ENCODE results near the gene ART4. TPM values are rescaled to one million over a fixed set of nuclear protein-coding genes. Genes with fewer than 3 reads are reported as not detected.

ART4 gene
- total RNA-seq, 2 experiments from 2014 or later, result not detected

GRCh38 chr12:14873440-14874185 lies 30.3 kb upstream of the ART4 start:
- no peaks in the 10 kb centered on the region for H3K36me3 Mint-ChIP-seq (ENCODE audit: low read depth)
- POLR2A ChIA-PET, result interaction anchor here (0.6 kb wide), 1 partner anchor 68 kb away, joined by 8 read pairs; no protein-coding TSS in a partner anchor
- H3K4me3 Mint-ChIP-seq, result no peak overlapping the region
- no peaks in the 10 kb centered on the region for H3K4me1 Mint-ChIP-seq
- H3K27me3 Mint-ChIP-seq, result no peaks in the 10 kb centered on the region
- CTCF ChIA-PET, result interaction anchor here (0.7 to 1.4 kb wide), 4 partner anchors 14 to 530 kb away, joined by 3 to 4 read pairs (median 3); no protein-coding TSS in a partner anchor
- H3K27ac Mint-ChIP-seq, result no peak overlapping the region
- no peak for DNase-seq
- H3K9me3 Mint-ChIP-seq, result no peaks in the 10 kb centered on the region

DNA sequence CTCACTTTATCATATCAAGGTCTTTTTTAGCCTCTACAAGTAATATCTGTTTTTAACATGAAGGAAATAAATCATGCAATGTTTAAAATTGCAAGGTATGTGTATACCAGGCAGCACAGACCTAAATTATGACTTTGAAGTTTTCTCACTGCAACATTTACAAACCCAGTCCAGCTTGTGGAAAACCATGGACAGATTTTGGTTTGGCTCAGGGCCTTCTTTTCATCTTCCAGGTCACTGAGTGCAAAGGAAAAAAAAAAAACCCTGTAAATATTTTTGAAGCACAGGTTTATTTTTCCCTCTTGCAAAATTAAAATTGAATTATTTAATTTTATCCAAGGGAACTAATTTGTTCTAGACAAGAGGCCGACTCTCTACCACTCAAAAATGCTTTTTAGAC lies 28.6 kb upstream of the ART4 start:
- no peaks in the 10 kb centered on the region for H3K27me3 Mint-ChIP-seq
- no peaks in the 10 kb centered on the region for H3K4me1 Mint-ChIP-seq
- POLR2A ChIA-PET, result no interaction called here
- no peaks in the 10 kb centered on the region for H3K36me3 Mint-ChIP-seq (ENCODE audit: low read depth)
- CTCF ChIA-PET, result no interaction called here
- no peak for DNase-seq
- no peak overlapping the region for H3K27ac Mint-ChIP-seq
- no peak overlapping the region for H3K4me3 Mint-ChIP-seq
- H3K9me3 Mint-ChIP-seq, result peaks cover 6% of the 10 kb centered on the region

- H3K27me3 Mint-ChIP-seq, result no peaks in the 10 kb centered on the region
- H3K27ac Mint-ChIP-seq, result no peak overlapping the region
- H3K4me1 Mint-ChIP-seq, result no peaks in the 10 kb centered on the region
- H3K36me3 Mint-ChIP-seq (ENCODE audit: low read depth), result no peaks in the 10 kb centered on the region
- ChIA-PET POLR2A (no interaction called here), CTCF (no interaction called here)
- no peak for DNase-seq
- peaks cover 6% of the 10 kb centered on the region for H3K9me3 Mint-ChIP-seq
- no peak overlapping the region for H3K4me3 Mint-ChIP-seq
Measured at GRCh38 chr12:14871247-14871646, 27.9 kb upstream of the ART4 start.

- Mint-ChIP-seq H3K36me3 (ENCODE audit: low read depth) (no peaks in the 10 kb centered on the region), H3K4me3 (no peak overlapping the region), H3K4me1 (no peaks in the 10 kb centered on the region), H3K9me3 (peaks cover 6% of the 10 kb centered on the region), H3K27me3 (no peaks in the 10 kb centered on the region), H3K27ac (no peak overlapping the region)
- DNase-seq, result no peak
- ChIA-PET POLR2A (no interaction called here), CTCF (no interaction called here)
Measured at GRCh38 chr12:14868916-14869506, 25.7 kb upstream of the ART4 start.

- H3K27me3 Mint-ChIP-seq, result peaks cover 3% of the 10 kb centered on the region
- peaks cover 7% of the 10 kb centered on the region for H3K36me3 Mint-ChIP-seq (ENCODE audit: low read depth)
- no peak overlapping the region for H3K4me3 Mint-ChIP-seq
- POLR2A ChIA-PET, result no interaction called here
- H3K27ac Mint-ChIP-seq, result no peak overlapping the region
- H3K4me1 Mint-ChIP-seq, result no peaks in the 10 kb centered on the region
- peaks cover 26% of the 10 kb centered on the region for H3K9me3 Mint-ChIP-seq
- CTCF ChIA-PET, result interaction anchor here (0.6 to 0.7 kb wide), 2 partner anchors 21 to 33 kb away, joined by 4 to 5 read pairs; no protein-coding TSS in a partner anchor
- DNase-seq, result no peak
Measured at GRCh38 chr12:14860490-14860889, 17.2 kb upstream of the ART4 start.

DNA sequence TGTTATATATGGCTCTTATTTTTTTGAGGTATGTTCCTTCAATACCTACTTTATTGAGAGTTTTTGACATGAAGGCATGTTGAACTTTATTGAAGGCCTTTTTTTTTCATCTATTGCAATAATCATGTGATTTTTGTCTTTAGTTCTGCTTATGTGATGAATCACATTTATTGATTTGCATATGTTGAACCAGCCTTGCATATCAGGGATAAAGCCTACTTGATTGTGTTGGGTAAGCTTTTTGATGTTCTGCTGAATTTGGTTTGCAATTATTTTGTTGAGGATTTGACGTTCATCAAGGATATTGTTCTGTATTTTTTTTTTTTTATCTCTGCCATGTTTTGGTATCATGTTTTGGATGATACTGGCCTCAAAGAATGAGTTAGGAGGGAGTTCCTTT lies 15.2 kb upstream of the ART4 start:
- POLR2A ChIA-PET, result no interaction called here

GRCh38 chr12:14854586-14855183 lies 11.4 kb upstream of the ART4 start:
- Mint-ChIP-seq H3K36me3 (ENCODE audit: low read depth) (no peaks in the 10 kb centered on the region), H3K27me3 (peaks cover 3% of the 10 kb centered on the region), H3K9me3 (peaks cover 12% of the 10 kb centered on the region), H3K4me3 (no peak overlapping the region), H3K27ac (no peak overlapping the region), H3K4me1 (no peaks in the 10 kb centered on the region)
- POLR2A ChIA-PET, result no interaction called here
- DNase-seq, result no peak
- CTCF ChIA-PET, result interaction anchor here (0.8 kb wide), 1 partner anchor 13 kb away, joined by 3 read pairs; no protein-coding TSS in a partner anchor

More for the DNA sequence above, 15.2 kb upstream of the ART4 start:
- H3K27me3 Mint-ChIP-seq, result peaks cover 3% of the 10 kb centered on the region
- CTCF ChIA-PET, result no interaction called here
- H3K36me3 Mint-ChIP-seq (ENCODE audit: low read depth), result peaks cover 7% of the 10 kb centered on the region
- H3K27ac Mint-ChIP-seq, result no peak overlapping the region
- no peak for DNase-seq
- H3K4me1 Mint-ChIP-seq, result no peaks in the 10 kb centered on the region
- H3K4me3 Mint-ChIP-seq, result no peak overlapping the region
- H3K9me3 Mint-ChIP-seq, result peaks cover 26% of the 10 kb centered on the region

- no peak overlapping the region for H3K4me3 Mint-ChIP-seq
- H3K27ac Mint-ChIP-seq, result no peak overlapping the region
- H3K36me3 Mint-ChIP-seq (ENCODE audit: low read depth), result no peaks in the 10 kb centered on the region
- no peak for DNase-seq
- H3K9me3 Mint-ChIP-seq, result peaks cover 10% of the 10 kb centered on the region
- H3K27me3 Mint-ChIP-seq, result peaks cover 3% of the 10 kb centered on the region
- ChIA-PET CTCF (interaction anchor here (0.8 kb wide), 1 partner anchor 14 kb away, joined by 3 read pairs; no protein-coding TSS in a partner anchor), POLR2A (no interaction called here)
- H3K4me1 Mint-ChIP-seq, result no peaks in the 10 kb centered on the region
Measured at GRCh38 chr12:14853961-14854360, 10.6 kb upstream of the ART4 start.

GRCh38 chr12:14852880-14853279 lies 9.6 kb upstream of the ART4 start:
- no peak overlapping the region for H3K4me3 Mint-ChIP-seq
- no peak for DNase-seq
- ChIA-PET CTCF (interaction anchor here (0.6 to 0.9 kb wide), 3 partner anchors 142 to 1744 kb away, joined by 3 to 4 read pairs (median 3); no protein-coding TSS in a partner anchor), POLR2A (no interaction called here)
- no peaks in the 10 kb centered on the region for H3K36me3 Mint-ChIP-seq (ENCODE audit: low read depth)
- H3K4me1 Mint-ChIP-seq, result no peaks in the 10 kb centered on the region
- peaks cover 8% of the 10 kb centered on the region for H3K9me3 Mint-ChIP-seq
- H3K27me3 Mint-ChIP-seq, result peaks cover 3% of the 10 kb centered on the region
- H3K27ac Mint-ChIP-seq, result no peak overlapping the region

GRCh38 chr12:14850929-14851663 lies 7.8 kb upstream of the ART4 start:
- Mint-ChIP-seq H3K27ac (no peak overlapping the region), H3K4me1 (peaks cover 2% of the 10 kb centered on the region), H3K9me3 (no peaks in the 10 kb centered on the region), H3K4me3 (no peak overlapping the region), H3K36me3 (ENCODE audit: low read depth) (no peaks in the 10 kb centered on the region), H3K27me3 (no peaks in the 10 kb centered on the region)
- ChIA-PET CTCF (interaction anchor here (0.7 to 0.8 kb wide), 2 partner anchors 266 to 371 kb away, joined by 3 read pairs; no protein-coding TSS in a partner anchor), POLR2A (no interaction called here)
- no peak for DNase-seq

GRCh38 chr12:14849661-14850060 lies 6.3 kb upstream of the ART4 start:
- no peak overlapping the region for H3K4me3 Mint-ChIP-seq
- no peak for DNase-seq
- CTCF ChIA-PET, result no interaction called here
- POLR2A ChIA-PET, result no interaction called here
- H3K27ac Mint-ChIP-seq, result no peak overlapping the region
- peaks cover 5% of the 10 kb centered on the region for H3K4me1 Mint-ChIP-seq
- no peaks in the 10 kb centered on the region for H3K36me3 Mint-ChIP-seq (ENCODE audit: low read depth)
- no peaks in the 10 kb centered on the region for H3K27me3 Mint-ChIP-seq
- no peaks in the 10 kb centered on the region for H3K9me3 Mint-ChIP-seq

- DNase-seq, result no peak
- POLR2A ChIA-PET, result no interaction called here
- CTCF ChIA-PET, result interaction anchor here (1.2 to 1.9 kb wide), 2 partner anchors 19 to 149 kb away, joined by 3 to 8 read pairs; no protein-coding TSS in a partner anchor
- Mint-ChIP-seq H3K27ac (no peak overlapping the region), H3K4me1 (peaks cover 5% of the 10 kb centered on the region), H3K4me3 (no peak overlapping the region), H3K27me3 (no peaks in the 10 kb centered on the region), H3K36me3 (ENCODE audit: low read depth) (no peaks in the 10 kb centered on the region), H3K9me3 (no peaks in the 10 kb centered on the region)
Measured at GRCh38 chr12:14846876-14847580, 3.7 kb upstream of the ART4 start.
